Dedifferentiated amniotic fluid mesenchymal stem cell (primary cell): Measurements from ENCODE around the gene DES.

Experiments used
- DNase-seq: peaks from one replicate; pipeline ENCODE4 v3.0.0-alpha.2; 2016; ENCODE audit errors: extremely low spot score

DES gene

GRCh38 chr2:219438453-219438852, 20.3 kb downstream of the DES start:
- DNase-seq, result no peak

GRCh38 chr2:219439506-219439905, 21.3 kb downstream of the DES start:
- no peak for DNase-seq

- no peak for DNase-seq
These were observed 22.4 kb downstream of the DES start for GRCh38 chr2:219440388-219441256.

GRCh38 chr2:219441451-219442255, 23.5 kb downstream of the DES start:
- DNase-seq, result peak; percentile 45

- DNase-seq, result no peak
These were observed 24.3 kb downstream of the DES start for GRCh38 chr2:219442256-219443015.

- DNase-seq, result no peak
These were observed 25.0 kb downstream of the DES start for GRCh38 chr2:219443016-219443696.

- no peak for DNase-seq
These were observed 25.5 kb downstream of the DES start for GRCh38 chr2:219443697-219444023.

GRCh38 chr2:219444566-219445091, 26.5 kb downstream of the DES start:
- no peak for DNase-seq

- DNase-seq, result no peak
These were observed 27.1 kb downstream of the DES start for GRCh38 chr2:219445220-219445640.

GRCh38 chr2:219446101-219446504, 27.9 kb downstream of the DES start:
- DNase-seq, result peak; percentile 54

GRCh38 chr2:219446689-219447088, 28.5 kb downstream of the DES start:
- no peak for DNase-seq

GRCh38 chr2:219447242-219448098, 29.3 kb downstream of the DES start:
- no peak for DNase-seq

GRCh38 chr2:219448099-219448775, 30.1 kb downstream of the DES start:
- DNase-seq, result no peak

GRCh38 chr2:219448776-219449341, 30.7 kb downstream of the DES start:
- DNase-seq, result no peak

- no peak for DNase-seq
These were observed 31.4 kb downstream of the DES start for GRCh38 chr2:219449609-219450008.

GRCh38 chr2:219451661-219452360, 33.6 kb downstream of the DES start:
- no peak for DNase-seq

- peak; percentile 85 for DNase-seq
These were observed 34.5 kb downstream of the DES start for GRCh38 chr2:219452361-219453317.
